NCI-H1694 (cell line): ENCODE results near the gene CNTNAP5.

ENCODE experiments used
- DNase-seq: peaks from one replicate; lab custom pipeline; 2025; lab: John Stamatoyannopoulos, UW

Gene CNTNAP5

DNA sequence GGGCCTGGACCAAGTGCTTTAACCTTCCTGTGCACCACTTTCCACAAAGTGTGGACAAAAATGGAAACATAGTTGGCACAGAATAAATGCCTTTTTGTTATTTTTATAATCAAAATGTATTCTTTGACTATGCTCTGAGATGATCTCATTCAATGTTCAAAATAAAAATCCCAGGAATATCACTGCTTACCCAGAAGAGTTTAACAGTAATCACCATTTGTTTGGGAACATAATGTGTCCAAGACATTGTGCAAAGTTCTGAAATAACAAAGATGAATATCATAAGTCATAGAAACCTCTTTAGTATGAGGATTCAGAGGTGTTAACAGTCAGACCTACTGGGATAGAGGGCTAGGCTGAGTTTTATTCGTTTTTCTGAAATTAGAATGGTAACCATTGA lies 668.1 kb downstream of the CNTNAP5 start:
- no peak for DNase-seq

GRCh38 chr2:124698979-124699565 lies 674.0 kb downstream of the CNTNAP5 start:
- DNase-seq = no peak

- no peak for DNase-seq
Observed at GRCh38 chr2:124702777-124703176, 677.7 kb downstream of the CNTNAP5 start.

DNA sequence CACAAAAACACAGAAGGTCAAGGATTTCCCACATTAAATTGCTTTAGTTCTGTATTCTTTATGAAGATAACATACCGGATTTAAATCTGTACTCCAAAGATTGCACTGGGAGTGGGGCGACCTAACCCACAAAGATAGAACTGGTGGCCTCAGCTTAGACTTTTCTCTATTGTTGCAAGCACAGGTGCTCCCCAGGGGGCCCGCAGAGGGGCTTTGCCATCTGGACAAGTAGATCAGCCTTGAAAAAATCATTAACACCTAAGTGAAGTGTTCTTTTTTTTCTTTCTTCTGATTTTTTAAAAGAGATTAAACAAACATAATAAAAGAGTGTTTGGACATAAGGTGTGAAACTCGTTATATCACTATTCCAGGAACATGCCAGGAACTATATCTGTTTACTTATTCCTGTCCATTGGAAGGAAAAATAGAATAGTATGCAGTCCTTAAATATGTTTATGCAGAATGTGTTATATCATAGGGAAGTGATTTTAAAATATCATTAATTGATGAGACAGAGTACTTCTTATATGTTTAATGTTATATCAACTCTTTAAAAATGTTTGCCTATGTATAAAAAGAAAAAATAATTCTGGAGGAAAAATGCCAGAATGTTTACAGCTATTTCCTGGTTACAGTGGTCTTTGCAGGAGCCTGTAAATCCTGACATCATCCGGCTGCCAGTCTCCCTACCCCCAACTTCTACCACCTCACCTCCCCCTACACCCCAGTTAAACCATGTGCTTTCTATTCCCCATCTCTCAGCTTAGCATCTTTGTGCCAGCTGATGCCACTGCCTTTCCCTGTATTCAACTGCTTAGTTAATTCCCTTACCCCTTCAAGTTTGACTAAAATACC lies 679.2 kb downstream of the CNTNAP5 start:
- no peak for DNase-seq

DNA sequence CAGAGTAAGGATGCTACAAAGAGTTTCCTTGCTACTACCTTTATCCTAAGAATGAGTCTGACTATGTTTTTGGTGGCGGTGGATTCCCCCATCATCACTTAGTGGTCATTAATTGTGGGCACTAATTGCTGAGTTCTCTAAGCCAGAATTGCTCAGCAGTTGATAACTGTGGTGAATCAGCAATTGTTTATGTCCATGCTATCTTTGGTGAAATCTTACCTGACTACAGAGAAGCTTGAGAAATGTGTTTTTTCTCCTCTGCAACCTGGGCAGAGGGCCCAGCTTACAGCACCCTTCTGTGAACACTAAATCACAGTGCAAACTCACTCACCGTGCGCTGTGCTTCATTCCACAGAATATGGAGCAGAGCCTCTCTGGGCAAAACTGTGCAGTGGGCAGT lies 683.6 kb downstream of the CNTNAP5 start:
- no peak for DNase-seq

DNA sequence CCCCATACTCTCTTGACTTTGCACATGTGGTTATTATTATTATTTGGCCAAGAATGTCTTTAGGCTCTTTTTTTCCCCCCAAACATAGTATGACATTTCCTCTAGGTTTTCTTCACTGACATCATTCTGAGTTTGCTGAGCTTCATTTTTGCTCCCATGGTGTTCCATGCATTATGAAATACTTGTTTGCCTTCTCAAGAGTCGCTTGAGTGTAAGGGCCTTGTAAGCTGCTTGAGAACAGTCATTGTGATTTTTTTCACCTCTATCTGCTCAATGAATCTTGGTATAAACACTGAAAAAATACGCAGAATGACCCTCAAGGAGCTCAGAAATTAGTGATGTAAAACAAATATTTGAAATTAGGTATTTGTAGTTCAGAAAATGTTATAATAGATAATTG lies 688.9 kb downstream of the CNTNAP5 start:
- no peak for DNase-seq

DNA sequence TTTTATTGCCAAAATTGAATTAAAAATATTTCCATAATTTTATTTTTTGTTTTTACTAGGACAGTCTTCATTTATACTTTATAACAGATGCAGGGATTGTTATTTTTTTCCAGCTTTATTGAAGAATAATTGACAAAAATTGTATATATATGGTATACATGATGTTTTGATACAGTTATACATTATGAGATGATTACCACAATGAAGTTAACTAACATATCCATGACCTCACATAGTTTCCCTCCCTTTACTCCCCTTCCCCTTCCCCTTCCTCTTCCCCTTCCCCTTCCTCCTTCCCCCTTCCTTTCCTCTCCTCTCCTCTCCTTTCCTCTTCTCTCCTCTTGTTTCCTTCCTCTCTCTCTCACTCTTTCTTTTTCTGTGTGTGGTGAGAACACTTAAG lies 700.1 kb downstream of the CNTNAP5 start:
- DNase-seq = no peak

- no peak for DNase-seq
Observed at GRCh38 chr2:124740636-124741035, 715.5 kb downstream of the CNTNAP5 start.

DNA sequence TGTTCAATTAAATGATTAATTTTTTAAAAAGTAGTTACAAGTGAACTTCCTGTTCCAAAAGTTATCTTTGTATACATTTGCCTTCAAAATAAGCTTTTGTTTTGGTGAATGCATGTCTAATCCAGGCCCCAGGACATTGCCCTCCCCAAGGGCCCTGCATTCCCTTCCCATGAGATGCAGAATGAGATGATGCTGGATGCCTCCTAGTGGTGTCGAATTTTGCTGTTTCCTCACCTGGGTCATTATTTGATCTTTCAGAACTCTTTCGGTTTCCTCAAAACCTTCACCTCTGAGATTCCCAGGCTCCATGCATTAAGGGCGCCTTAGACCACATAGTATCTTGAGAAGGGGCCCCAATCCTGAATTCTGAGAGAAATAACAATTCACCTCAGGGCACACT lies 728.8 kb downstream of the CNTNAP5 start:
- DNase-seq = no peak

- DNase-seq = no peak
Observed at GRCh38 chr2:124755386-124755785, 730.3 kb downstream of the CNTNAP5 start.

GRCh38 chr2:124756048-124756447 lies 731.0 kb downstream of the CNTNAP5 start:
- no peak for DNase-seq

DNA sequence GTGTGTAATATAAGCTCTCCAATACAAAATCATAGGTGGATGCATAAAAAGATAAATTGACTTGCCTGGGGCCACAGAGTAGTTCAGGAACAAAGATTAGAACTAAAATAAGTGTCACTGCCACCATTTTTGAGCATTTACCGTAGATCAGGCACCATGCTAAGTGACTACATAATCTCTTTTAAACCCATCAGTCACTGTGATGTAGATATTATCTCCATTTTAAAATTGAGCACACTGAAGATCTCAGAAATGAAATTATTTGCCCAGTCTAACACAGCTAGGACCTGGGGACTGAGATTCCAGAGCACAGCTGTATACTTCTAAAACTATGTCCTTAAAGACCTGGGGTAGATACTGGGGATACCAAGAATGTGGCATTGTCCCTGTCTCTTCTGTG lies 737.3 kb downstream of the CNTNAP5 start:
- DNase-seq = no peak

DNA sequence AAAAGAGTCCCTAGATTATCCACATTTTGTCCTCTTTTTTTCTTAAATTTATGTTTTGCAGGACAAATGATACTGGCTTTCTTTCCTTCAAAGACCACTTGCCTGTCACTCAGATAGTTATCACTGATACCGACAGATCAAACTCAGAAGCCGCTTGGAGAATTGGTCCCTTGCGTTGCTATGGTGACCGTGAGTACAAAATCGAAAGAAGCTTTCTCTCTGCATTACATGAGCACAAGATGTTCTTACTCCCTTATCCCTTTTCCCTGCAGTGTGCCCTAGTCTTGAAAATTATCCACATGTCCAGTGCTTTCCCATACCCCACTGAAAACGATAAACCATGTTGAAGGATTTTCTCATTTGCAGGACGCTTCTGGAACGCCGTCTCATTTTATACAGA lies 738.5 kb downstream of the CNTNAP5 start:
- DNase-seq = no peak

DNA sequence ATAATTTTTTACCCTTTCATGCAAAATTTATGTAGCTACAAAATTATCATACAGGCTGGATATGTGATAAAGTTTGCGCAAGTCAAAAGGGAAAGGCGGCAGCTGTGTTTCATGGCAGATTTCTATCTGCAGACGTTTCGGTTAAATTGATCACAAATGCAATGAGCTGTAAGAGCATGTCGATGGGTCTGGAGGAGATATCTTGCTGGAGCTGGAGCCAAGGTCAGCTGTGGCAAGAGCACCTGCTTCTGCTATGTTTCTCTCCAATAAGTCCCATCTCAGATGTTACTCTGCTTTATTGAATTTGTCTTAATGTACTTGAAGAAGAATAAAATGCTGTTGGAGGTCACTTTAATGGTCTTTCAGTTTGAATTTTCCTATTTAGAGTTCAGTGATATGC lies 749.7 kb downstream of the CNTNAP5 start:
- no peak for DNase-seq

GRCh38 chr2:124776332-124776731 lies 751.2 kb downstream of the CNTNAP5 start:
- DNase-seq = no peak

GRCh38 chr2:124778076-124778475 lies 753.0 kb downstream of the CNTNAP5 start:
- DNase-seq = no peak

- no peak for DNase-seq
Observed at GRCh38 chr2:124796647-124797046, 771.6 kb downstream of the CNTNAP5 start.

GRCh38 chr2:124797049-124797448 lies 772.0 kb downstream of the CNTNAP5 start:
- DNase-seq = no peak

GRCh38 chr2:124798551-124798950 lies 773.5 kb downstream of the CNTNAP5 start:
- DNase-seq = no peak

- peak; percentile 27 for DNase-seq
Observed at GRCh38 chr2:124804014-124804940, 779.2 kb downstream of the CNTNAP5 start.

DNA sequence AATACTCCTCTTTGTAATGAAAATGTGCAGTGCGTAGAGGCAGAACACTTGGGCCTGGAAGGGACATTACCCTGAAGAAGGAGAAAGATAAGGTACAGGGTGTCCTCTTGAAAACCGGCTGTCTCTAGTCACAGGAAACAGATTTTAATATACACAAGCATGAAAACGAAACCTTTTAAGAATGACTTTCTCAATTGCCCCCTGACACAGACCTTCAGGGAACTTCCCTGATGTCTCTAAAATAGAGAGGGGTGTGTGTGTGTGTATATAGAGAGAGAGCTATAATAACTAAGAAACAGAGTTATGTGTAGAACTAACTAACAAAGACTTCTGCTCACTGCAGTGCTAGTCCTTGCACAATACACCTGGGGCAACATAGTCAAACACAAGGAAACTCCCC lies 780.0 kb downstream of the CNTNAP5 start:
- no peak for DNase-seq

GRCh38 chr2:124810132-124810531 lies 785.0 kb downstream of the CNTNAP5 start:
- no peak for DNase-seq
